Measurements from ENCODE around the gene GLYATL2.

The GLYATL2 gene

DNA sequence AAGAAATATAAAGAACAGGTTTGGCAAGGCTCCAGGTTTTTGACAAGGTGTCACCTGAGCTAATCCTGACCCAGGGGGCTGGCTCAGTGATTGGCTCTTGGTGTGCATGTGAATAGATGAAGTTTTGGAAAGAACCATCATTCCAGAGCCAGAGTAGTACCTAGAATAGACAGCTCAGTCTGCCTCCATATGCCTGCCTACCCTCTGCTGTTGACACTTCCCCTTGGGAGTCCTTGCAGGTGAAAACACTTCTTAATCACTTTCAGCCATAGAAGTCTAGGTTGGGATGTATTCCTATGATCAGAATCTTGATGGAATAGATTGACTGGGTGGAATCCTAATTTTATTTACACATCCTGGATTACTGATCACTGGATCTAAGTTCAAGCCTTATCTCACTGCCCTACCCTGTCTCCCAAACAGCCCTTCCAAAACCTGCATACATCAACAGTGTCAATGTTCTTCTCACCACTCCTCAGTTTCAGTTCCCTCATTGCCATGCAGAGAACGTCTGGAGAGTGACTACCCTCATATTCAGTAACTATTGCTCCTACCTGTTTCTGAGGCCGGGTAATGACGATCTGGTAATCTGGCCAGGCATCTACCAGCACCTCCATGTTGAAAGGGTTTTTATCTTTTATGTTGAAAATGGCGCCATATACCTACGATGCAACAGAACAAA, 6.7 kb downstream of the GLYATL2 start:
- no peak overlapping the region for H3K4me3 ChIP-seq (ENCODE audit: low read depth, low read length)
- DNase-seq (ENCODE audit: low read depth) = no peak
- TF ChIP-seq, protein P1, sequence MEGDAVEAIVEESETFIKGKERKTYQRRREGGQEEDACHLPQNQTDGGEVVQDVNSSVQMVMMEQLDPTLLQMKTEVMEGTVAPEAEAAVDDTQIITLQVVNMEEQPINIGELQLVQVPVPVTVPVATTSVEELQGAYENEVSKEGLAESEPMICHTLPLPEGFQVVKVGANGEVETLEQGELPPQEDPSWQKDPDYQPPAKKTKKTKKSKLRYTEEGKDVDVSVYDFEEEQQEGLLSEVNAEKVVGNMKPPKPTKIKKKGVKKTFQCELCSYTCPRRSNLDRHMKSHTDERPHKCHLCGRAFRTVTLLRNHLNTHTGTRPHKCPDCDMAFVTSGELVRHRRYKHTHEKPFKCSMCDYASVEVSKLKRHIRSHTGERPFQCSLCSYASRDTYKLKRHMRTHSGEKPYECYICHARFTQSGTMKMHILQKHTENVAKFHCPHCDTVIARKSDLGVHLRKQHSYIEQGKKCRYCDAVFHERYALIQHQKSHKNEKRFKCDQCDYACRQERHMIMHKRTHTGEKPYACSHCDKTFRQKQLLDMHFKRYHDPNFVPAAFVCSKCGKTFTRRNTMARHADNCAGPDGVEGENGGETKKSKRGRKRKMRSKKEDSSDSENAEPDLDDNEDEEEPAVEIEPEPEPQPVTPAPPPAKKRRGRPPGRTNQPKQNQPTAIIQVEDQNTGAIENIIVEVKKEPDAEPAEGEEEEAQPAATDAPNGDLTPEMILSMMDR (IDR thresholded peaks at IDR 0.05; ENCODE audit: control insufficient read depth, extremely low read depth, insufficient read depth) = no peak

DNA sequence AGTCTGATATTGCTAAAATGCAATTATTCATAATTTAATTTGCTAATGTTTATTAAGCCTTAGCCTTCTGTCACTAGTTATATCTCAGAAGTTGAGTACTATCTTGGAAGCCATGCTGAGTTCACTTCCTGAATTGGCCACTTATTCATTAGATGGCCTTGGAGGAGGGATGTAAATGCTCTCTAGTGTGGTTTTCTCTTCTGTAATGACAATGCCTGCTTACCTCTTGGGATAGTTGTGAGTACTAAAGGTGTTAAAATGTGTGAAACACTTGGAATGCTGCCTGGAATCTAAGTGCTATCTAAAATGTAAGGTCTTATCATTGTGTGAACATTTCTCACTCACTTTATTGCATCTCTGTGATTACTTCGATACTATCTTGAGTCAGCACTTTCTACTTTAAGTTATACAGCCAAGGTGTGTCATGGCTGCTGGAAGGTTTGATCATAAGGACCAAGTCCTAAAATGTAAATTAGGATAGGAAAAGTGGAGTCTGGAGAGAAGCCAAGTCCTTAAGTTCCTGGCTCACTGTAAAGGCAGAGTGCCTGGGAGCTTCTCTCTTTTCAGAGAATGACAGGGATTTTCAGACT, 12.4 kb downstream of the GLYATL2 start:
- TF ChIP-seq, protein P1 (IDR thresholded peaks at IDR 0.05; ENCODE audit: control insufficient read depth, extremely low read depth, insufficient read depth) = no peak
- no peak for DNase-seq (ENCODE audit: low read depth)

DNA sequence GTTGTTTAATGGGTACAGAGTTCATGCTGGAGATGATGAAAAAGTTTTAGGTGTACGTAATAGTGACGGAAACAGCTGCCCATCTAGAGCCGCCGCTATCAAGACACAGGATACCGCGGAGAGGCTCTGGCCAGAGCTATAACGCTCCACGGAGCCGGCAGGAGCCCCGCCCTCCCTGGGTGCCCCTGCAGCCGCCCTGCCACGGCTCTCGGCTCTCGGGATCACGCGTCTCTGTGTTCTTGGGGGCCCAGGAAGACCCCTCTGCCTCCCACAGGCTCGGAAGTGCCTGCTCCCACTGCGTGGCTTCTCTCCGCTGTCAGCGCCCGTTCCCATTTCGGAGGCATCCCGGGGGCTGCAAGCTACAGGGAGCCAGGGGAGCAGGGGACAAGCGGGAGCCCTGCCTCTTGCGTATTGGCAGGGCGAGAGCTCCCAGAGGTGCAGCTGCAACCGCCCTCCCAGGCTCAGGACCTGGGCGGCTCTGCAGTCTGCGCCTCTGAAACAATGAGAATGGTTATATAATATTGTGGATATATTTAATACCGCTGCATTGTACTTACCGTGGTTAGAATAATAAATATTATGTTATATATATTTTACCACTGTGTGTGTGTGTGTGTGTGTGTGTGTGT, 13.7 kb downstream of the GLYATL2 start:
- no peak overlapping the region for H3K4me3 ChIP-seq (ENCODE audit: low read depth, low read length)
- TF ChIP-seq, protein P1 (IDR thresholded peaks at IDR 0.05; ENCODE audit: control insufficient read depth, extremely low read depth, insufficient read depth) = no peak
- no peak for DNase-seq (ENCODE audit: low read depth)

More for the DNA sequence above, 12.4 kb downstream of the GLYATL2 start:
- no peak overlapping the region for H3K4me3 ChIP-seq (ENCODE audit: low read depth, low read length)

DNA sequence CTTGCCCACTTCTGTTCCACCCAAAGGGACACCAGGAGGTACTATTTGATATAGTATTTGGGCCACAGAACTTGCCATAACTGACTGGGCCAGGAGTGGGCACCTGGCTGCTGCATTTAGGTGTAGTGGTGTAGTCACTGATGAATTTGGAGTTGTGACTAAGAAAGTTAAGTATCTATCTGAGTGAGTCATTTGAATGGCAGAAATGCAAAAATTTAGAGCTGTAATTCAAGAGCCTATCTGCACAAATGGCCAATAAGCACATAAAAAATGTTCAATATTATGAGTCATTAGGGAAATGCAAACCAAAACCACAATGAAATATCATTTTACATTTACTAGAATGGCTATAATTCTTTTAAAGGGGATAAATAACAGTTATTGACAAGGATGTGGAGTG, 14.7 kb downstream of the GLYATL2 start:
- no peak overlapping the region for H3K4me3 ChIP-seq (ENCODE audit: low read depth, low read length)
- TF ChIP-seq, protein P1 (IDR thresholded peaks at IDR 0.05; ENCODE audit: control insufficient read depth, extremely low read depth, insufficient read depth) = no peak
- no peak for DNase-seq (ENCODE audit: low read depth)

DNA sequence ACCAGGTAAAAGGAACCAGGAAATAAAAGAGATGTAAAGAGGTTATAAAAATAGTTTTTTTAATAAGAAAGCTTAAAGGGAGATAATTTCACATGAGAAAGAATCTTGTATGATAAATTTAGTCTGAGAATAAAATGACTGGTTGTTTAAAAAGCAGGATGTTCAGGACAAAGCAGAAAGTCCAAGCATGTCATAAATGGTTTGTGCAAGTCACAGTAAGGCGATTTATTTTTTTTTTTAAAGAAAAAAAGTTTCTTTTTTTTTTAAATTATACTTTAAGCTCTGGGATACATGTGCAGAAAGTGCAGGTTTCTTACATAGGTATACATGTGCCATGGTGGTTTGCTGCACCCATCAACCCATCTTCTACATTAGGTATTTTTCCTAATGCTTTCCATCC, 30.8 kb downstream of the GLYATL2 start:
- TF ChIP-seq, protein P1 (IDR thresholded peaks at IDR 0.05; ENCODE audit: control insufficient read depth, extremely low read depth, insufficient read depth) = no peak
- H3K4me3 ChIP-seq (ENCODE audit: low read depth, low read length) = no peak overlapping the region
- DNase-seq (ENCODE audit: low read depth) = no peak

DNA sequence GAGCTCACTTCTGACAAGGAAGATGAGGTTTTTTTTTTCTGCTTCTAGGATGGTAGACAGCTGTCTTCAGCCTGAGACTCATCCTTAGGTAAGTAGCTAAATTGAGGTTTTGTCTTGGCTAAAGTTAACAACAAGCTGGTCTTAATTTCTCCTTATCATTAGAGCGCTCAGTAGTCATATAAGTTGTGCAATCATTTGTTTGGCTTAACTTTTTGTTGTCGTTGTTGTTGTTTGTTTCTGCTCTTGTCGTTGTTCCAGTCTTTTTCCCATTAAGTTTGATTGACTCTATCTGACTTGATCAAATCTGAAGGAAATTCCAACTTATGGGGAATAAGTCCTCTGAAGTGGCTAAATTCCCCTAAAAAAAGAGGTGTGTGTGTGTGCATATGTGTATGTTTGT, 33.0 kb downstream of the GLYATL2 start:
- DNase-seq (ENCODE audit: low read depth) = no peak
- no peak overlapping the region for H3K4me3 ChIP-seq (ENCODE audit: low read depth, low read length)
- TF ChIP-seq, protein P1 (IDR thresholded peaks at IDR 0.05; ENCODE audit: control insufficient read depth, extremely low read depth, insufficient read depth) = no peak
